ENCODE measurements around the gene RAVER1. TPM values are rescaled to one million over a fixed set of nuclear protein-coding genes. Genes with fewer than 3 reads are reported as not detected.

Gene RAVER1
- total and polyA plus RNA-seq, 2 of the 13 experiments (the other 11 are each of a cell fraction or from before 2014, with no cell fraction given) = 3.6 to 7.9 TPM

DNA sequence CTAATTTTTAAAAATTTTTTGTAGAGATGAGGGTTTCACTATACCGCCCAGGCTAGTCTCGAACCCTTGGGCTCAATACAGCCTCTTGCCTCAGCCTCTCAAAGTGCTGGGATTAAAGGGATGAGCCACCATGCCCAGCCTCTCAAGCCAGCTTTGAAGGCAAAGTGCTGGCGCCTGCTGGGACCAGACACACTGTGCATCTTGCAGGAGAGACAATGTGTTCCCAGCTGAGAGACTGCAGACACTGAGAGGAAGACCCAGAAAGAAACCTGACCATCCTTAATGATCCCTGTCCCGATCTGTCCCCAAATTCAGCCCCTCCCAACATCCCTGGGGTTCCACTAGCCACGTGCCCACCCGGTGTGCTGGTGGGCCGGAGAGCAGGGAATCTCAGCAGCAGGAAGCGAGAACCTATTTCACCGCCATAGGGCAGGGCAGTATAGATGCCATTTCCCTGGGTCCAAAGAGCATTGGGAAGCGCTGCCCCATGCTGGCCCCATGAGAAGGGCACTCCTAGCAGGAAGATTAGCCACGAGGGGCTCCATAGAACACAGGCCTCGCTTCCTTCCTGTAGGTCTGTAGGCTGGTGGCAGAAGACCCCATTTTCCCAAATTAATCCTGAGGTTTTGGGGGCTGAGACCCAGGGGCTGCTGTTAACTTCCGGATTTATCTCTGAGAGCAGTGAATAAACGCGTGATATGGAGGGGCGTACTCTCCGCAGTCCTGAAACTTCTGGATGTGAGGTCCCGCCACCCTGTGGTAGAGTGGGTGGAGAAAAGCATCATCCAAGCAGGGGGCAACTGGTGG lies 968 bp downstream of the RAVER1 start (continued):
- TF ChIP-seq, protein P1, sequence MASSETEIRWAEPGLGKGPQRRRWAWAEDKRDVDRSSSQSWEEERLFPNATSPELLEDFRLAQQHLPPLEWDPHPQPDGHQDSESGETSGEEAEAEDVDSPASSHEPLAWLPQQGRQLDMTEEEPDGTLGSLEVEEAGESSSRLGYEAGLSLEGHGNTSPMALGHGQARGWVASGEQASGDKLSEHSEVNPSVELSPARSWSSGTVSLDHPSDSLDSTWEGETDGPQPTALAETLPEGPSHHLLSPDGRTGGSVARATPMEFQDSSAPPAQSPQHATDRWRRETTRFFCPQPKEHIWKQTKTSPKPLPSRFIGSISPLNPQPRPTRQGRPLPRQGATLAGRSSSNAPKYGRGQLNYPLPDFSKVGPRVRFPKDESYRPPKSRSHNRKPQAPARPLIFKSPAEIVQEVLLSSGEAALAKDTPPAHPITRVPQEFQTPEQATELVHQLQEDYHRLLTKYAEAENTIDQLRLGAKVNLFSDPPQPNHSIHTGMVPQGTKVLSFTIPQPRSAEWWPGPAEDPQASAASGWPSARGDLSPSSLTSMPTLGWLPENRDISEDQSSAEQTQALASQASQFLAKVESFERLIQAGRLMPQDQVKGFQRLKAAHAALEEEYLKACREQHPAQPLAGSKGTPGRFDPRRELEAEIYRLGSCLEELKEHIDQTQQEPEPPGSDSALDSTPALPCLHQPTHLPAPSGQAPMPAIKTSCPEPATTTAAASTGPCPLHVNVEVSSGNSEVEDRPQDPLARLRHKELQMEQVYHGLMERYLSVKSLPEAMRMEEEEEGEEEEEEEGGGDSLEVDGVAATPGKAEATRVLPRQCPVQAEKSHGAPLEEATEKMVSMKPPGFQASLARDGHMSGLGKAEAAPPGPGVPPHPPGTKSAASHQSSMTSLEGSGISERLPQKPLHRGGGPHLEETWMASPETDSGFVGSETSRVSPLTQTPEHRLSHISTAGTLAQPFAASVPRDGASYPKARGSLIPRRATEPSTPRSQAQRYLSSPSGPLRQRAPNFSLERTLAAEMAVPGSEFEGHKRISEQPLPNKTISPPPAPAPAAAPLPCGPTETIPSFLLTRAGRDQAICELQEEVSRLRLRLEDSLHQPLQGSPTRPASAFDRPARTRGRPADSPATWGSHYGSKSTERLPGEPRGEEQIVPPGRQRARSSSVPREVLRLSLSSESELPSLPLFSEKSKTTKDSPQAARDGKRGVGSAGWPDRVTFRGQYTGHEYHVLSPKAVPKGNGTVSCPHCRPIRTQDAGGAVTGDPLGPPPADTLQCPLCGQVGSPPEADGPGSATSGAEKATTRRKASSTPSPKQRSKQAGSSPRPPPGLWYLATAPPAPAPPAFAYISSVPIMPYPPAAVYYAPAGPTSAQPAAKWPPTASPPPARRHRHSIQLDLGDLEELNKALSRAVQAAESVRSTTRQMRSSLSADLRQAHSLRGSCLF (CRISPR knock-in tag; IDR thresholded peaks at IDR 0.05; ENCODE audit: borderline replicate concordance) = no peak
- TF ChIP-seq YY1 (IDR thresholded peaks at IDR 0.05; ENCODE audit: insufficient read depth, insufficient replicate concordance, low read depth, low read length) (peak; percentile 50), FOSL1 (CRISPR knock-in tag; IDR thresholded peaks at IDR 0.05; ENCODE audit: borderline replicate concordance) (no peak), MYC (CRISPR knock-in tag; IDR thresholded peaks at IDR 0.05; ENCODE audit: borderline replicate concordance) (peak; percentile 46; the same call in 1 of the 2 replicates), ZNF530 (CRISPR knock-in tag; IDR thresholded peaks at IDR 0.05; ENCODE audit: low read depth) (no peak), ASH2L (IDR thresholded peaks at IDR 0.05; ENCODE audit: insufficient read length, low read depth, low read length) (peak; percentile 10), YEATS2 (CRISPR knock-in tag; IDR thresholded peaks at IDR 0.05; ENCODE audit: borderline replicate concordance) (0 out of 2 replicates have a peak, but pooled peaks have one; percentile 28), ZNF292 (CRISPR knock-in tag; IDR thresholded peaks at IDR 0.05; ENCODE audit: borderline replicate concordance, low read depth) (no peak)
- TF ChIP-seq, protein P2, sequence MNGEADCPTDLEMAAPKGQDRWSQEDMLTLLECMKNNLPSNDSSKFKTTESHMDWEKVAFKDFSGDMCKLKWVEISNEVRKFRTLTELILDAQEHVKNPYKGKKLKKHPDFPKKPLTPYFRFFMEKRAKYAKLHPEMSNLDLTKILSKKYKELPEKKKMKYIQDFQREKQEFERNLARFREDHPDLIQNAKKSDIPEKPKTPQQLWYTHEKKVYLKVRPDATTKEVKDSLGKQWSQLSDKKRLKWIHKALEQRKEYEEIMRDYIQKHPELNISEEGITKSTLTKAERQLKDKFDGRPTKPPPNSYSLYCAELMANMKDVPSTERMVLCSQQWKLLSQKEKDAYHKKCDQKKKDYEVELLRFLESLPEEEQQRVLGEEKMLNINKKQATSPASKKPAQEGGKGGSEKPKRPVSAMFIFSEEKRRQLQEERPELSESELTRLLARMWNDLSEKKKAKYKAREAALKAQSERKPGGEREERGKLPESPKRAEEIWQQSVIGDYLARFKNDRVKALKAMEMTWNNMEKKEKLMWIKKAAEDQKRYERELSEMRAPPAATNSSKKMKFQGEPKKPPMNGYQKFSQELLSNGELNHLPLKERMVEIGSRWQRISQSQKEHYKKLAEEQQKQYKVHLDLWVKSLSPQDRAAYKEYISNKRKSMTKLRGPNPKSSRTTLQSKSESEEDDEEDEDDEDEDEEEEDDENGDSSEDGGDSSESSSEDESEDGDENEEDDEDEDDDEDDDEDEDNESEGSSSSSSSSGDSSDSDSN (CRISPR knock-in tag; IDR thresholded peaks at IDR 0.05) = peak; percentile 61; the same call in 1 of the 2 replicates
- TF ChIP-seq, protein P3, sequence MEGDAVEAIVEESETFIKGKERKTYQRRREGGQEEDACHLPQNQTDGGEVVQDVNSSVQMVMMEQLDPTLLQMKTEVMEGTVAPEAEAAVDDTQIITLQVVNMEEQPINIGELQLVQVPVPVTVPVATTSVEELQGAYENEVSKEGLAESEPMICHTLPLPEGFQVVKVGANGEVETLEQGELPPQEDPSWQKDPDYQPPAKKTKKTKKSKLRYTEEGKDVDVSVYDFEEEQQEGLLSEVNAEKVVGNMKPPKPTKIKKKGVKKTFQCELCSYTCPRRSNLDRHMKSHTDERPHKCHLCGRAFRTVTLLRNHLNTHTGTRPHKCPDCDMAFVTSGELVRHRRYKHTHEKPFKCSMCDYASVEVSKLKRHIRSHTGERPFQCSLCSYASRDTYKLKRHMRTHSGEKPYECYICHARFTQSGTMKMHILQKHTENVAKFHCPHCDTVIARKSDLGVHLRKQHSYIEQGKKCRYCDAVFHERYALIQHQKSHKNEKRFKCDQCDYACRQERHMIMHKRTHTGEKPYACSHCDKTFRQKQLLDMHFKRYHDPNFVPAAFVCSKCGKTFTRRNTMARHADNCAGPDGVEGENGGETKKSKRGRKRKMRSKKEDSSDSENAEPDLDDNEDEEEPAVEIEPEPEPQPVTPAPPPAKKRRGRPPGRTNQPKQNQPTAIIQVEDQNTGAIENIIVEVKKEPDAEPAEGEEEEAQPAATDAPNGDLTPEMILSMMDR (CRISPR knock-in tag; IDR thresholded peaks at IDR 0.05) = peak; percentile 12; the same call in 1 of the 2 replicates
- TF ChIP-seq, protein P4, sequence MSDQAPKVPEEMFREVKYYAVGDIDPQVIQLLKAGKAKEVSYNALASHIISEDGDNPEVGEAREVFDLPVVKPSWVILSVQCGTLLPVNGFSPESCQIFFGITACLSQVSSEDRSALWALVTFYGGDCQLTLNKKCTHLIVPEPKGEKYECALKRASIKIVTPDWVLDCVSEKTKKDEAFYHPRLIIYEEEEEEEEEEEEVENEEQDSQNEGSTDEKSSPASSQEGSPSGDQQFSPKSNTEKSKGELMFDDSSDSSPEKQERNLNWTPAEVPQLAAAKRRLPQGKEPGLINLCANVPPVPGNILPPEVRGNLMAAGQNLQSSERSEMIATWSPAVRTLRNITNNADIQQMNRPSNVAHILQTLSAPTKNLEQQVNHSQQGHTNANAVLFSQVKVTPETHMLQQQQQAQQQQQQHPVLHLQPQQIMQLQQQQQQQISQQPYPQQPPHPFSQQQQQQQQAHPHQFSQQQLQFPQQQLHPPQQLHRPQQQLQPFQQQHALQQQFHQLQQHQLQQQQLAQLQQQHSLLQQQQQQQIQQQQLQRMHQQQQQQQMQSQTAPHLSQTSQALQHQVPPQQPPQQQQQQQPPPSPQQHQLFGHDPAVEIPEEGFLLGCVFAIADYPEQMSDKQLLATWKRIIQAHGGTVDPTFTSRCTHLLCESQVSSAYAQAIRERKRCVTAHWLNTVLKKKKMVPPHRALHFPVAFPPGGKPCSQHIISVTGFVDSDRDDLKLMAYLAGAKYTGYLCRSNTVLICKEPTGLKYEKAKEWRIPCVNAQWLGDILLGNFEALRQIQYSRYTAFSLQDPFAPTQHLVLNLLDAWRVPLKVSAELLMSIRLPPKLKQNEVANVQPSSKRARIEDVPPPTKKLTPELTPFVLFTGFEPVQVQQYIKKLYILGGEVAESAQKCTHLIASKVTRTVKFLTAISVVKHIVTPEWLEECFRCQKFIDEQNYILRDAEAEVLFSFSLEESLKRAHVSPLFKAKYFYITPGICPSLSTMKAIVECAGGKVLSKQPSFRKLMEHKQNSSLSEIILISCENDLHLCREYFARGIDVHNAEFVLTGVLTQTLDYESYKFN (CRISPR knock-in tag; conservative IDR thresholded peaks at IDR 0.05) = peak; percentile 63
- TF ChIP-seq, protein P5, sequence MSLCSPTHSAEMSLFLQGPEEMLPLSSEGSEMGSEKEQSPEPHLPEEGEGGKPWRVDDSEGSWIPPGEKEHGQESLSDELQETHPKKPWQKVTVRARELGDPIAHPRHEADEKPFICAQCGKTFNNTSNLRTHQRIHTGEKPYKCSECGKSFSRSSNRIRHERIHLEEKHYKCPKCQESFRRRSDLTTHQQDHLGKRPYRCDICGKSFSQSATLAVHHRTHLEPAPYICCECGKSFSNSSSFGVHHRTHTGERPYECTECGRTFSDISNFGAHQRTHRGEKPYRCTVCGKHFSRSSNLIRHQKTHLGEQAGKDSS (CRISPR knock-in tag; IDR thresholded peaks at IDR 0.05; ENCODE audit: borderline replicate concordance, low read depth) = 0 out of 2 replicates have a peak, but pooled peaks have one; percentile 59

All from HepG2 (cell line).